Measurements from ENCODE around the gene GOT1.

GOT1 gene

GRCh38 chr10:99426689-99427088, 3.7 kb downstream of the GOT1 start:
- H3K79me2 ChIP-seq: peaks cover 21% of the 10 kb centered on the region
- H3K4me3 ChIP-seq (ENCODE audit: low read depth, low read length): no peak overlapping the region
- no peak for TF ChIP-seq CTCF (IDR thresholded peaks at IDR 0.05)
- H3K4me2 ChIP-seq (ENCODE audit: low read length): peak overlapping the region; percentile 3
- no peaks in the 10 kb centered on the region for H3K27me3 ChIP-seq (ENCODE audit: control insufficient read depth, insufficient read depth, low read length)
- H3K4me1 ChIP-seq: peaks cover 3% of the 10 kb centered on the region
- no peaks in the 10 kb centered on the region for H3K36me3 ChIP-seq (ENCODE audit: control insufficient read depth, insufficient read depth, low read length)
- H3K9me3 ChIP-seq (ENCODE audit: control insufficient read depth, low read length): no peaks in the 10 kb centered on the region
- no peak overlapping the region for H3K27ac ChIP-seq
- no peak overlapping the region for H3K9ac ChIP-seq
- no peak overlapping the region for H2AFZ ChIP-seq

- H3K4me3 ChIP-seq (ENCODE audit: low read depth, low read length): no peak overlapping the region
- no peak overlapping the region for H3K9ac ChIP-seq
- no peak for TF ChIP-seq CTCF (IDR thresholded peaks at IDR 0.05)
- no peak overlapping the region for H2AFZ ChIP-seq
- H3K27me3 ChIP-seq (ENCODE audit: control insufficient read depth, insufficient read depth, low read length): no peaks in the 10 kb centered on the region
- H3K4me2 ChIP-seq (ENCODE audit: low read length): no peak overlapping the region
- H3K36me3 ChIP-seq (ENCODE audit: control insufficient read depth, insufficient read depth, low read length): no peaks in the 10 kb centered on the region
- no peak overlapping the region for H3K27ac ChIP-seq
- H3K79me2 ChIP-seq: peaks cover 24% of the 10 kb centered on the region
- no peaks in the 10 kb centered on the region for H3K9me3 ChIP-seq (ENCODE audit: control insufficient read depth, low read length)
- peaks cover 3% of the 10 kb centered on the region for H3K4me1 ChIP-seq
These were observed 5.2 kb downstream of the GOT1 start for GRCh38 chr10:99425204-99425603.

GRCh38 chr10:99424656-99425055, 5.8 kb downstream of the GOT1 start:
- no peak overlapping the region for H3K4me2 ChIP-seq (ENCODE audit: low read length)
- H2AFZ ChIP-seq: no peak overlapping the region
- no peaks in the 10 kb centered on the region for H3K27me3 ChIP-seq (ENCODE audit: control insufficient read depth, insufficient read depth, low read length)
- H3K4me1 ChIP-seq: peaks cover 3% of the 10 kb centered on the region
- no peaks in the 10 kb centered on the region for H3K9me3 ChIP-seq (ENCODE audit: control insufficient read depth, low read length)
- peaks cover 21% of the 10 kb centered on the region for H3K79me2 ChIP-seq
- no peak overlapping the region for H3K27ac ChIP-seq
- H3K36me3 ChIP-seq (ENCODE audit: control insufficient read depth, insufficient read depth, low read length): no peaks in the 10 kb centered on the region
- no peak for TF ChIP-seq CTCF (IDR thresholded peaks at IDR 0.05)
- no peak overlapping the region for H3K9ac ChIP-seq
- no peak overlapping the region for H3K4me3 ChIP-seq (ENCODE audit: low read depth, low read length)

GRCh38 chr10:99422529-99423096, 7.8 kb downstream of the GOT1 start:
- H3K4me2 ChIP-seq (ENCODE audit: low read length): no peak overlapping the region
- peaks cover 26% of the 10 kb centered on the region for H3K79me2 ChIP-seq
- no peak overlapping the region for H3K9ac ChIP-seq
- H3K27ac ChIP-seq: no peak overlapping the region
- no peaks in the 10 kb centered on the region for H3K9me3 ChIP-seq (ENCODE audit: control insufficient read depth, low read length)
- peaks cover 4% of the 10 kb centered on the region for H3K4me1 ChIP-seq
- no peak for TF ChIP-seq CTCF (IDR thresholded peaks at IDR 0.05)
- H2AFZ ChIP-seq: no peak overlapping the region
- H3K27me3 ChIP-seq (ENCODE audit: control insufficient read depth, insufficient read depth, low read length): no peaks in the 10 kb centered on the region
- no peak overlapping the region for H3K4me3 ChIP-seq (ENCODE audit: low read depth, low read length)
- H3K36me3 ChIP-seq (ENCODE audit: control insufficient read depth, insufficient read depth, low read length): no peaks in the 10 kb centered on the region

GRCh38 chr10:99421233-99421739, 9.1 kb downstream of the GOT1 start:
- Histone ChIP-seq H3K9ac (no peak overlapping the region), H3K27ac (no peak overlapping the region), H3K4me1 (peaks cover 4% of the 10 kb centered on the region), H3K27me3 (ENCODE audit: control insufficient read depth, insufficient read depth, low read length) (no peaks in the 10 kb centered on the region), H2AFZ (no peak overlapping the region), H3K4me3 (ENCODE audit: low read depth, low read length) (no peak overlapping the region), H3K9me3 (ENCODE audit: control insufficient read depth, low read length) (no peaks in the 10 kb centered on the region), H3K36me3 (ENCODE audit: control insufficient read depth, insufficient read depth, low read length) (no peaks in the 10 kb centered on the region), H3K79me2 (peaks cover 26% of the 10 kb centered on the region), H3K4me2 (ENCODE audit: low read length) (no peak overlapping the region)
- TF ChIP-seq CTCF (IDR thresholded peaks at IDR 0.05): no peak

Measured in parathyroid adenoma (tissue), 2 donors.